HepG2 (cell line): ENCODE results near the gene EIF3M. TPM values are rescaled to one million over a fixed set of nuclear protein-coding genes. Genes with fewer than 3 reads are reported as not detected.

Source experiments
- ATF6 ChIP-seq: sonication (generic); formaldehyde crosslinking; conservative IDR thresholded peaks from 2 replicates; pipeline ENCODE4 v1.4.0; 2020; ENCODE audit warnings: missing genetic modification reagents
- CBX5 ChIP-seq: sonication (generic); formaldehyde crosslinking; IDR thresholded peaks from 2 replicates; pipeline ENCODE4 v1.4.0; 2020; ENCODE audit warnings: missing genetic modification reagents, borderline replicate concordance
- HIVEP1 ChIP-seq: sonication (generic); formaldehyde crosslinking; IDR thresholded peaks from 2 replicates; pipeline ENCODE4 v1.4.0; 2020; ENCODE audit warnings: mild to moderate bottlenecking, missing genetic modification reagents
- KDM5B ChIP-seq: sonication (generic); formaldehyde crosslinking; IDR thresholded peaks from 2 replicates; pipeline ENCODE4 v1.4.0; 2020; ENCODE audit warnings: missing genetic modification reagents, mild to moderate bottlenecking, borderline replicate concordance
- MZF1 ChIP-seq: sonication (generic); formaldehyde crosslinking; IDR thresholded peaks from 2 replicates; pipeline ENCODE4 v1.8.1; 2023; ENCODE audit warnings: mild to moderate bottlenecking, missing genetic modification reagents, borderline replicate concordance
- NCOA5 ChIP-seq: sonication (generic); formaldehyde crosslinking; IDR thresholded peaks from 2 replicates; pipeline ENCODE4 v1.4.0; 2020; ENCODE audit warnings: missing genetic modification reagents
- NFATC3 ChIP-seq: sonication (generic); formaldehyde crosslinking; IDR thresholded peaks from 2 replicates; pipeline ENCODE4 v1.5.1; 2020; ENCODE audit warnings: mild to moderate bottlenecking, missing genetic modification reagents
- PHF5A ChIP-seq: IDR thresholded peaks from one replicate; pipeline ENCODE4 v1.6.1; 2018; ENCODE audit warnings: low read depth, missing genetic modification reagents; ENCODE audit not compliant: unreplicated experiment
- POLR2A ChIP-seq, 2 experiments: IDR thresholded peaks; 2 replicates each; pipeline ENCODE4 v1.6.1; 2011; ENCODE audit warnings: low read depth in 2 of 2, low read length in 2 of 2, mild to moderate bottlenecking in 1 of 2, moderate library complexity in 1 of 2; ENCODE audit not compliant: insufficient read depth in 1 of 2
- PRDM15 ChIP-seq: sonication (generic); formaldehyde crosslinking; IDR thresholded peaks from 2 replicates; pipeline ENCODE4 v1.4.0; 2020; ENCODE audit warnings: missing genetic modification reagents
- RBAK ChIP-seq: sonication (generic); formaldehyde crosslinking; IDR thresholded peaks from 2 replicates; pipeline ENCODE4 v1.5.1; 2020; ENCODE audit warnings: mild to moderate bottlenecking, missing genetic modification reagents
- SIN3B ChIP-seq: fragments of 150-350 bp; IDR thresholded peaks from 2 replicates; pipeline ENCODE4 v1.6.1; 2014; ENCODE audit warnings: low read length
- SKIL ChIP-seq: sonication (generic); formaldehyde crosslinking; IDR thresholded peaks from 2 replicates; pipeline ENCODE4 v1.8.0; 2022; ENCODE audit warnings: missing genetic modification reagents, mild to moderate bottlenecking, moderate library complexity, borderline replicate concordance
- SMAD3 ChIP-seq: sonication (generic); formaldehyde crosslinking; IDR thresholded peaks from 2 replicates; pipeline ENCODE4 v1.4.0; 2020; ENCODE audit warnings: missing genetic modification reagents
- SOX13 ChIP-seq, 3 experiments: fragments of 450-650 bp in 1 of 3; sonication (generic) in 1 of 3; formaldehyde crosslinking in 1 of 3; IDR thresholded peaks in 2 of 3; conservative IDR thresholded peaks in 1 of 3; 2 replicates each; pipeline versions ENCODE4 v1.5.0 to v1.6.1; 2016 to 2020; ENCODE audit warnings: antibody characterized with exemption in 1 of 3, mild to moderate bottlenecking in 1 of 3, missing compliant biosample characterization in 1 of 3, missing genetic modification reagents in 1 of 3, moderate library complexity in 1 of 3
- TAF15 ChIP-seq: fragments of 200-400 bp; formaldehyde crosslinking; IDR thresholded peaks from one replicate; pipeline ENCODE4 v1.6.1; 2018; ENCODE audit warnings: mild to moderate bottlenecking, low read depth, low read length; ENCODE audit not compliant: poor library complexity, severe bottlenecking
- ZNF33B ChIP-seq: sonication (generic); formaldehyde crosslinking; IDR thresholded peaks from 2 replicates; pipeline ENCODE4 v1.5.1; 2020; ENCODE audit warnings: mild to moderate bottlenecking, missing genetic modification reagents
- ZNF547 ChIP-seq: sonication (generic); formaldehyde crosslinking; IDR thresholded peaks from 2 replicates; pipeline ENCODE4 v1.5.1; 2020; ENCODE audit warnings: mild to moderate bottlenecking, missing genetic modification reagents
- ZNF557 ChIP-seq: sonication (generic); formaldehyde crosslinking; IDR thresholded peaks from 2 replicates; pipeline ENCODE4 v1.4.0; 2020; ENCODE audit warnings: missing genetic modification reagents
- ZSCAN30 ChIP-seq: sonication (generic); formaldehyde crosslinking; IDR thresholded peaks from 2 replicates; pipeline ENCODE4 v1.5.0; 2020; ENCODE audit warnings: mild to moderate bottlenecking, missing genetic modification reagents
- polyA plus RNA-seq, 8 experiments: library from polyadenylated mRNA; depleted of rRNA in 3 of 8; stranded (reverse) in 7 of 8; unstranded in 1 of 8; fragments of >200 nt; fragmentation: Illumina TruSeq in 4 of 8; extraction: Trizol in 4 of 8; gene quantifications; 2 replicates each; pipeline versions ENCODE4 v1.2.1 to v1.2.3, GENCODE V29; 2011 to 2016; ENCODE audit warnings: low read depth in 4 of 8, missing spikeins in 1 of 8, mixed read lengths in 1 of 8; ENCODE audit not compliant: insufficient read depth in 1 of 8
- total RNA-seq, 5 experiments: library from RNA; depleted of rRNA; stranded (reverse); fragments of >200 nt; fragmentation: Illumina TruSeq; extraction: Trizol; gene quantifications; 2 replicates each; pipeline ENCODE4 v1.2.3, GENCODE V29; 2016; ENCODE audit warnings: low read depth in 1 of 5

Gene EIF3M
- total and polyA plus RNA-seq, 2 of the 13 experiments (the other 11 are each of a cell fraction or from before 2014, with no cell fraction given), result 279 to 389 TPM

GRCh38 chr11:32583459-32584271 lies at the start of gene EIF3M (continued):
- TF ChIP-seq PRDM15 (CRISPR knock-in tag) (0 out of 2 replicates have a peak, but pooled peaks have one; percentile 42), TAF15 (no peak), ZNF547 (CRISPR knock-in tag) (0 out of 2 replicates have a peak, but pooled peaks have one; percentile 77), SMAD3 (peak; percentile 86; the same call in 1 of the 2 replicates), PHF5A (no peak), SOX13 (IDR thresholded peaks at IDR 0.05) (no peak), SOX13 (CRISPR knock-in tag; conservative IDR thresholded peaks at IDR 0.05 in 1 of 2, IDR thresholded peaks at IDR 0.05 in 1 of 2) (peak in 1 of 2 experiments; percentile 55; a peak in 1 of 4 replicates), ZNF557 (CRISPR knock-in tag) (0 out of 2 replicates have a peak, but pooled peaks have one; percentile 71), CBX5 (CRISPR knock-in tag) (0 out of 2 replicates have a peak, but pooled peaks have one; percentile 35), ATF6 (CRISPR knock-in tag) (no peak), POLR2A (IDR thresholded peaks at IDR 0.05; ENCODE audit: insufficient read depth in 1 of 2, low read depth in 2 of 2, low read length in 2 of 2) (peak; percentile 83 to 85), SKIL (CRISPR knock-in tag) (no peak), MZF1 (no peak; the same call in 1 of the 2 replicates), KDM5B (peak; percentile 95; the same call in 1 of the 2 replicates), RBAK (CRISPR knock-in tag) (no peak), HIVEP1 (CRISPR knock-in tag) (peak; percentile 75), ZNF33B (CRISPR knock-in tag) (no peak), SIN3B (no peak), NFATC3 (CRISPR knock-in tag) (no peak), ZSCAN30 (CRISPR knock-in tag) (peak; percentile 94; the same call in 1 of the 2 replicates), NCOA5 (CRISPR knock-in tag) (no peak)
